Measurements from ENCODE around the gene ZIK1.

DNA sequence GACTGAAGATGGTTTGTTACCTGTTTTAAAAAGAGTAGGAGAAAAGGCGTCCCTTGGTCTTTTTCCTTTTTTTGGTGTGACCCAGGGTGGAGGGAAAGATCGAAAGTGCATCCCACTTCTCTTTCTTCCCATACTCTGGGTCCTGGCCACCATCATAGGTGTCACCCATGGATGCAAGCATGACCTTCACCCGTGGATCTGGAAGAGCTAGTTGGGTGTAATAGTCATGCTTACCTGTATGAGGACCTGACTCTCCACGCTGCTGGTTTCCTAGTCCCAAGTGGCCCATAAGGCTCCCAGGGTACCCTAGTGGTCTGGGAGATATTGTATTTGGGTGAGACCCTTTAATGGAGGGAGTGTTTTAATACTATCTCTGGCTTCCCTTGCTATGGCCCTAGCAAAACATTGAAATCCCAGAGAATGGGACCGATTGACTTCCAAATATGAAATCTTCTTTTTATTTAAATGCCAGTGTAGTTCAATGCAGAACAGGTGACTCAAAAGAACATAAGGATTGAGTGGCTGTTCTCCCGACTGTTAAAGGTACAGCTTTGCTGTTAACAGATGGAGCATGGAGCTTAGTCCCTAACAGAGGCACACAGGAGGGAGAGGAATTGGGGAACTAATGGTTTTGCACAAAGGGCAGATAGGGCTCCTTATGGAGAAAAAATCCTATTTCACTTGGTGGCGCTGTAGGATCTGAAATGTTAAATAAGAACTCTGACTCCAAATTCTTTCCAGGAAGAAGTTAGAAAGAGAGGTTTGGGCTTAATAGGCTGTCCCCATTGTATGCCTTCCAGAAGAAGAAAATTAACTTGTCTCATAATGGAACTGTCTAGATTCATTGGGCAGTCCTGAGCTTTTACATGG, 17.3 kb upstream of the ZIK1 start:
- TF ChIP-seq, protein P1, sequence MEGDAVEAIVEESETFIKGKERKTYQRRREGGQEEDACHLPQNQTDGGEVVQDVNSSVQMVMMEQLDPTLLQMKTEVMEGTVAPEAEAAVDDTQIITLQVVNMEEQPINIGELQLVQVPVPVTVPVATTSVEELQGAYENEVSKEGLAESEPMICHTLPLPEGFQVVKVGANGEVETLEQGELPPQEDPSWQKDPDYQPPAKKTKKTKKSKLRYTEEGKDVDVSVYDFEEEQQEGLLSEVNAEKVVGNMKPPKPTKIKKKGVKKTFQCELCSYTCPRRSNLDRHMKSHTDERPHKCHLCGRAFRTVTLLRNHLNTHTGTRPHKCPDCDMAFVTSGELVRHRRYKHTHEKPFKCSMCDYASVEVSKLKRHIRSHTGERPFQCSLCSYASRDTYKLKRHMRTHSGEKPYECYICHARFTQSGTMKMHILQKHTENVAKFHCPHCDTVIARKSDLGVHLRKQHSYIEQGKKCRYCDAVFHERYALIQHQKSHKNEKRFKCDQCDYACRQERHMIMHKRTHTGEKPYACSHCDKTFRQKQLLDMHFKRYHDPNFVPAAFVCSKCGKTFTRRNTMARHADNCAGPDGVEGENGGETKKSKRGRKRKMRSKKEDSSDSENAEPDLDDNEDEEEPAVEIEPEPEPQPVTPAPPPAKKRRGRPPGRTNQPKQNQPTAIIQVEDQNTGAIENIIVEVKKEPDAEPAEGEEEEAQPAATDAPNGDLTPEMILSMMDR (IDR thresholded peaks at IDR 0.05) = no peak
- no peak for TF ChIP-seq POLR2A (IDR thresholded peaks at IDR 0.05)
